Activated CD8-positive, alpha-beta memory T cell treated with anti-CD3 and anti-CD28 coated beads for 1 hour (primary cell): ENCODE measurements around the gene PBX3.
"Not testable (repeated sequence)": the region's sequence is repeated elsewhere in the genome, so short reads cannot be mapped to it uniquely, and the experiment has no call there.

ENCODE experiments used
- DNase-seq, 2 donors: peaks; one replicate each; pipeline ENCODE4 v3.0.0-alpha.2; 2020; ENCODE audit warnings: low read depth in 1 of 2; ENCODE audit errors: extremely low read depth in 1 of 2

The PBX3 gene

GRCh38 chr9:125774106-125774505, 26.9 kb downstream of the PBX3 start:
- DNase-seq = no peak

GRCh38 chr9:125776789-125777188, 29.6 kb downstream of the PBX3 start:
- not testable (repeated sequence) for DNase-seq

- DNase-seq = not testable (repeated sequence)
These were observed 31.5 kb downstream of the PBX3 start for GRCh38 chr9:125778538-125779219.

- not testable (repeated sequence) for DNase-seq
These were observed 32.0 kb downstream of the PBX3 start for GRCh38 chr9:125779220-125779565.

- DNase-seq = no peak
These were observed 35.5 kb downstream of the PBX3 start for GRCh38 chr9:125782718-125783117.

- no peak for DNase-seq
These were observed 37.3 kb downstream of the PBX3 start for GRCh38 chr9:125784286-125785049.

GRCh38 chr9:125785248-125785751, 38.1 kb downstream of the PBX3 start:
- DNase-seq = no peak

GRCh38 chr9:125787715-125788114, 40.5 kb downstream of the PBX3 start:
- no peak for DNase-seq

GRCh38 chr9:125789196-125789595, 42.0 kb downstream of the PBX3 start:
- DNase-seq = no peak

- DNase-seq = no peak
These were observed 47.5 kb downstream of the PBX3 start for GRCh38 chr9:125794708-125795107.

- DNase-seq = no peak
These were observed 48.9 kb downstream of the PBX3 start for GRCh38 chr9:125795970-125796596.

- no peak for DNase-seq
These were observed 50.8 kb downstream of the PBX3 start for GRCh38 chr9:125797930-125798329.

- no peak for DNase-seq
These were observed 56.4 kb downstream of the PBX3 start for GRCh38 chr9:125803526-125803925.

- DNase-seq = no peak
These were observed 57.9 kb downstream of the PBX3 start for GRCh38 chr9:125805057-125805456.

- no peak for DNase-seq
These were observed 58.4 kb downstream of the PBX3 start for GRCh38 chr9:125805586-125805985.

GRCh38 chr9:125807079-125807478, 59.9 kb downstream of the PBX3 start:
- DNase-seq = no peak

- no peak for DNase-seq
These were observed 63.0 kb downstream of the PBX3 start for GRCh38 chr9:125810161-125810560.

- DNase-seq = no peak
These were observed 63.8 kb downstream of the PBX3 start for GRCh38 chr9:125811002-125811401.

- no peak for DNase-seq
These were observed 65.2 kb downstream of the PBX3 start for GRCh38 chr9:125812403-125812802.

- no peak for DNase-seq
These were observed 68.4 kb downstream of the PBX3 start for GRCh38 chr9:125815568-125815967.

GRCh38 chr9:125816321-125816720, 69.1 kb downstream of the PBX3 start:
- no peak for DNase-seq
